Small intestine (tissue), 7 donors: ENCODE data around the gene PRELP. TPM values are rescaled to one million over a fixed set of nuclear protein-coding genes. Genes with fewer than 3 reads are reported as not detected.

ENCODE experiments used
- DNase-seq, 2 donors: peaks; one replicate each; pipeline versions ENCODE4 v3.0.0 to v3.0.0-alpha.2; 2013
- FAIRE-seq: peaks from 2 replicates; lab custom pipeline; 2012; peaks lifted over from hg19 to GRCh38; lab: Jason Lieb, UNC
- H3K27ac ChIP-seq, 3 donors: one replicate each; pipeline ENCODE4 v1.5.1; 2013; ENCODE audit warnings: low read length in 2 of 3, mild to moderate bottlenecking in 2 of 3, control low read depth in 1 of 3, inconsistent platforms in 1 of 3, low read depth in 1 of 3, moderate library complexity in 1 of 3
- H3K27me3 ChIP-seq, 3 donors: one replicate each; pipeline ENCODE4 v1.6.1; 2013; ENCODE audit warnings: low read length in 3 of 3, inconsistent platforms in 1 of 3; ENCODE audit not compliant: control insufficient read depth in 3 of 3, insufficient read depth in 3 of 3
- H3K36me3 ChIP-seq, 3 donors: one replicate each; pipeline ENCODE4 v1.6.1; 2013; ENCODE audit warnings: low read length in 3 of 3, inconsistent platforms in 1 of 3, low read depth in 1 of 3, mild to moderate bottlenecking in 1 of 3, moderate library complexity in 1 of 3; ENCODE audit not compliant: control insufficient read depth in 3 of 3, insufficient read depth in 2 of 3
- H3K4me1 ChIP-seq, 3 donors: one replicate each; pipeline ENCODE4 v1.6.1; 2013; ENCODE audit warnings: low read length in 2 of 3, inconsistent platforms in 1 of 3, low read depth in 1 of 3, mild to moderate bottlenecking in 1 of 3, moderate library complexity in 1 of 3; ENCODE audit not compliant: control insufficient read depth in 3 of 3, insufficient read depth in 2 of 3
- H3K4me3 ChIP-seq, 3 donors: one replicate each; pipeline ENCODE4 v1.5.1; 2013; ENCODE audit warnings: low read length in 3 of 3, control low read depth in 1 of 3, inconsistent platforms in 1 of 3, low read depth in 1 of 3, mild to moderate bottlenecking in 1 of 3, moderate library complexity in 1 of 3
- H3K9me3 ChIP-seq, 2 donors: one replicate each; pipeline ENCODE4 v1.6.1; 2013; ENCODE audit warnings: low read depth in 1 of 2, low read length in 1 of 2; ENCODE audit not compliant: control insufficient read depth in 2 of 2, insufficient read depth in 1 of 2
- WGBS, 3 donors: extraction: QIAGEN DNeasy Blood & Tissue Kit; methylation state at CpG; one replicate each; pipeline ENCODE4 v1.1.7; 2013; 5-methylcytosine and 5-hydroxymethylcytosine counted together
- polyA plus RNA-seq, 4 donors: library from polyadenylated mRNA; stranded (reverse) in 3 of 4; unstranded in 1 of 4; fragments of 200-250 nt in 3 of 4; fragments of 120-200 nt in 1 of 4; gene quantifications; one replicate each; pipeline versions ENCODE4 v1.2.1 to v1.2.3, GENCODE V29; 2013
- donor health status: healthy with polysubstance abuse.
- donor health status: control.
- donor health status: control.
- donor health status: Bipolar disorder and iron deficiency.
- donor health status: healthy.

The PRELP gene
- polyA plus RNA-seq, 4 donors = 0.22 to 27.0 (median 0.46) TPM

GRCh38 chr1:203520315-203520714, 44.7 kb downstream of the PRELP start:
- no peak overlapping the region for H3K27ac ChIP-seq
- no peaks in the 10 kb centered on the region for H3K27me3 ChIP-seq
- H3K4me3 ChIP-seq = no peak overlapping the region
- H3K9me3 ChIP-seq = no peaks in the 10 kb centered on the region
- no peaks in the 10 kb centered on the region for H3K36me3 ChIP-seq
- peaks cover 2 to 25% (median 3%) of the 10 kb centered on the region in 3 donors for H3K4me1 ChIP-seq
- FAIRE-seq = no peak
- 78 to 91% (median 83%) methylated on average over 5 of the region's 5 CpGs for WGBS, 3 donors
- DNase-seq = no peak

GRCh38 chr1:203521074-203521794, 45.6 kb downstream of the PRELP start:
- Histone ChIP-seq H3K27ac (peak overlapping the region in 1 of 3 donors; percentile 4), H3K36me3 (no peaks in the 10 kb centered on the region), H3K4me1 (peaks cover 3 to 29% (median 5%) of the 10 kb centered on the region in 3 donors), H3K27me3 (no peaks in the 10 kb centered on the region), H3K4me3 (no peak overlapping the region), H3K9me3 (no peaks in the 10 kb centered on the region)
- FAIRE-seq (no peak), DNase-seq (peak; percentile 55 to 86)
- WGBS, 3 donors = 43 to 64% (median 53%) methylated on average over 10 of the region's 10 CpGs

GRCh38 chr1:203521812-203522211, 46.2 kb downstream of the PRELP start:
- Histone ChIP-seq H3K27me3 (no peaks in the 10 kb centered on the region), H3K27ac (no peak overlapping the region), H3K9me3 (no peaks in the 10 kb centered on the region), H3K4me3 (no peak overlapping the region), H3K36me3 (no peaks in the 10 kb centered on the region), H3K4me1 (peaks cover 3 to 34% (median 5%) of the 10 kb centered on the region in 3 donors)
- DNase-seq (no peak), FAIRE-seq (no peak)
- WGBS, 3 donors = 59 to 70% (median 66%) methylated on average over 5 of the region's 5 CpGs

- no peak overlapping the region for H3K27ac ChIP-seq
- WGBS, 3 donors = 71 to 81% (median 77%) methylated on average over 11 of the region's 11 CpGs
- no peak for FAIRE-seq
Observed at GRCh38 chr1:203522237-203522636, 46.6 kb downstream of the PRELP start.

GRCh38 chr1:203523667-203524066, 48.1 kb downstream of the PRELP start:
- no peak for DNase-seq
- Histone ChIP-seq H3K27ac (no peak overlapping the region), H3K4me1 (peaks cover 3 to 31% (median 5%) of the 10 kb centered on the region in 3 donors), H3K27me3 (no peaks in the 10 kb centered on the region), H3K4me3 (no peak overlapping the region), H3K36me3 (no peaks in the 10 kb centered on the region), H3K9me3 (no peaks in the 10 kb centered on the region)
- no peak for FAIRE-seq
- 85 to 98% (median 97%) methylated on average over 6 of the region's 6 CpGs for WGBS, 3 donors

More at GRCh38 chr1:203522237-203522636, 46.6 kb downstream of the PRELP start:
- Histone ChIP-seq H3K4me1 (peaks cover 3 to 34% (median 5%) of the 10 kb centered on the region in 3 donors), H3K27me3 (no peaks in the 10 kb centered on the region), H3K9me3 (no peaks in the 10 kb centered on the region), H3K36me3 (no peaks in the 10 kb centered on the region), H3K4me3 (no peak overlapping the region)
- DNase-seq = no peak

GRCh38 chr1:203524152-203524551, 48.5 kb downstream of the PRELP start:
- no peaks in the 10 kb centered on the region for H3K36me3 ChIP-seq
- no peaks in the 10 kb centered on the region for H3K27me3 ChIP-seq
- H3K9me3 ChIP-seq = no peaks in the 10 kb centered on the region
- H3K4me3 ChIP-seq = no peak overlapping the region
- no peak overlapping the region for H3K27ac ChIP-seq
- DNase-seq (no peak), FAIRE-seq (no peak)
- peaks cover 3 to 27% (median 5%) of the 10 kb centered on the region in 3 donors for H3K4me1 ChIP-seq
- 75 to 91% (median 87%) methylated on average over 4 of the region's 4 CpGs for WGBS, 3 donors

- DNase-seq (no peak), FAIRE-seq (no peak)
- Histone ChIP-seq H3K36me3 (no peaks in the 10 kb centered on the region), H3K27me3 (no peaks in the 10 kb centered on the region), H3K4me1 (peaks cover 3 to 22% (median 5%) of the 10 kb centered on the region in 3 donors), H3K9me3 (no peaks in the 10 kb centered on the region), H3K27ac (no peak overlapping the region), H3K4me3 (no peak overlapping the region)
- WGBS, 3 donors = 88 to 98% (median 92%) methylated on average over 4 of the region's 4 CpGs
Observed at GRCh38 chr1:203524824-203525223, 49.2 kb downstream of the PRELP start.

- Histone ChIP-seq H3K4me3 (no peak overlapping the region), H3K36me3 (no peaks in the 10 kb centered on the region), H3K27ac (no peak overlapping the region), H3K4me1 (peaks cover 3 to 20% (median 8%) of the 10 kb centered on the region in 3 donors), H3K27me3 (no peaks in the 10 kb centered on the region), H3K9me3 (no peaks in the 10 kb centered on the region)
- DNase-seq (no peak), FAIRE-seq (no peak)
- WGBS, 3 donors = 85 to 90% (median 87%) methylated on average over 3 of the region's 3 CpGs
Observed at GRCh38 chr1:203525685-203526084, 50.1 kb downstream of the PRELP start.
